Memory B cell (primary cell): ENCODE results near the gene XXYLT1.

Experiments used
- ATAC-seq: fragments of 150-1000 bp; cut with Tn5 transposase; 2 replicates; pipeline ENCODE4 v1.10.0; 2021; ENCODE audit warnings: low read depth, mild to moderate bottlenecking, moderate library complexity
- DNase-seq, 2 donors: peaks; one replicate each; pipeline ENCODE4 v3.0.0; 2022; ENCODE audit warnings: low spot score in 2 of 2
- H3K27ac Mint-ChIP-seq: one replicate; pipeline ENCODE4 v1.8.0; 2022; ENCODE audit warnings: mild to moderate bottlenecking, moderate library complexity, mixed read lengths
- H3K27me3 Mint-ChIP-seq: one replicate; pipeline ENCODE4 v1.8.0; 2022; ENCODE audit warnings: mixed read lengths
- H3K36me3 Mint-ChIP-seq: one replicate; pipeline ENCODE4 v1.8.0; 2022; ENCODE audit warnings: mild to moderate bottlenecking, mixed read lengths
- H3K4me1 Mint-ChIP-seq: one replicate; pipeline ENCODE4 v1.8.0; 2022; ENCODE audit warnings: mixed read lengths
- H3K4me3 Mint-ChIP-seq: one replicate; pipeline ENCODE4 v1.8.0; 2022; ENCODE audit warnings: mild to moderate bottlenecking, moderate library complexity, mixed read lengths
- H3K9me3 Mint-ChIP-seq: one replicate; pipeline ENCODE4 v1.8.0; 2022; ENCODE audit warnings: mixed read lengths

The XXYLT1 gene

GRCh38 chr3:195259475-195260279 is 11.3 kb downstream of the XXYLT1 start:
- Mint-ChIP-seq H3K27me3 (no peaks in the 10 kb centered on the region), H3K4me3 (peak overlapping the region; percentile 78), H3K9me3 (no peaks in the 10 kb centered on the region), H3K4me1 (peaks cover 19% of the 10 kb centered on the region), H3K27ac (no peak overlapping the region), H3K36me3 (no peaks in the 10 kb centered on the region)
- DNase-seq (peak; percentile 92 to 94), ATAC-seq (peak; percentile 85)

DNA sequence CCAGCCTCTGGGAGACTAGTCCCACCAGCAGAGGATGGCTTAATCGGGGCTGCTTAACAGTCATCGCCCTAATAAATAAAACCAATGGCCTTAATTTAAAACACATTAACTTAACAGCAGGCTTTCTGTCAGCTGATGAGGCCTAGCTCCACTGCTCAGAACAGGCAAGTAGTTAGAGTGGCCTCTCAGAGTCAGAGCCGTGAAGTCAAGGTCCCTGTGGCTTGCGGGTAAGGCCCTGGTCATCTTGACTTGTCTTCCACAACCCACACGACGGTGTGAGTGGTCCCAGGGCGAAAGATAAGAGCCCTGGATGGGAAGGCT is 11.8 kb downstream of the XXYLT1 start:
- no peaks in the 10 kb centered on the region for H3K36me3 Mint-ChIP-seq
- H3K4me3 Mint-ChIP-seq = peak overlapping the region; percentile 14
- H3K4me1 Mint-ChIP-seq = peaks cover 19% of the 10 kb centered on the region
- DNase-seq = no peak
- H3K9me3 Mint-ChIP-seq = no peaks in the 10 kb centered on the region
- H3K27ac Mint-ChIP-seq = peak overlapping the region; percentile 55
- no peaks in the 10 kb centered on the region for H3K27me3 Mint-ChIP-seq
- no peak for ATAC-seq

- Mint-ChIP-seq H3K4me1 (peaks cover 19% of the 10 kb centered on the region), H3K36me3 (no peaks in the 10 kb centered on the region), H3K27ac (peak overlapping the region; percentile 75), H3K4me3 (peak overlapping the region; percentile 22), H3K27me3 (no peaks in the 10 kb centered on the region), H3K9me3 (no peaks in the 10 kb centered on the region)
- DNase-seq (no peak), ATAC-seq (no peak)
These were observed 12.4 kb downstream of the XXYLT1 start for GRCh38 chr3:195258449-195259153.

GRCh38 chr3:195257454-195258448 is 13.2 kb downstream of the XXYLT1 start:
- Mint-ChIP-seq H3K9me3 (no peaks in the 10 kb centered on the region), H3K36me3 (no peaks in the 10 kb centered on the region), H3K4me1 (peaks cover 19% of the 10 kb centered on the region), H3K27me3 (no peaks in the 10 kb centered on the region), H3K27ac (peak overlapping the region; percentile 75), H3K4me3 (no peak overlapping the region)
- ATAC-seq (no peak), DNase-seq (no peak)

DNA sequence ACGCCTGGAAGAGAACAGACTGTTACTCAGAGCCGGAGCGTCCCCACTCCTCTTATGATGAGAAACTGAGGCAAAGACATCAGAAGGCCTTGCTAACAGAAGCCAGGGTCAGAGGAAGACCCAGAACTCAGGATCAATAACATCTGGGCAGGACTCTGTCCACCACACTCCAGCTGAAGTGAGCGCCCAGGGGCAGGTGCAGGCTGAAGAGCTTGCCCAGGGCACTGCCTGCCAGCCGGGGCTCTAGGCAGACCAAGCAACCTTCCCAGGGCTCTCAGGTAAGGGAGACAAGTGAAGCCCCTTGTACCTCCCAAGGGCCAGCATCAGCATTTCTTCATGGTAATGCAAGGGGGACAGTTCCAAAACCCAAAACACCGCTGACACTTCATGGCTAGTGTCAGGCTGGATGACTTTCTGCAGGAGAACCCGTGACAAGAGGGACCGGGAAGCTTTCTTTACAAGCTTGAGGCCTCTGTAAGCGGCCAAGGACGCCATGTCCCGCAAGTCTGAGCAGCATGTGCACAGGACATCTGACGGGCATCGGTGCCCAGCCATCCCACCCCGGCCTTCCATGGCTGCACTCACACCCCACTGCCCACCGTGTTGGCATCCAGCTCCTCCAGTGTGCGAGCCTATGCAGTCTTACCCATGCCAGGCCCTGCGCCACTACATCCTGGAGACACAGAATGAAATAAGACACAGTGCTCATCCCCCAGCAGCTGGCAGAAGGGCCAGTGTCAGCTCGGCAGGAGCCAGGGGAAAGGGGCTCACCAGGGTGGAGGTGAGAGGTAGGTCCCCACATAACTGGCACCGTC is 14.1 kb downstream of the XXYLT1 start:
- H3K27me3 Mint-ChIP-seq = no peaks in the 10 kb centered on the region
- no peak overlapping the region for H3K27ac Mint-ChIP-seq
- ATAC-seq (no peak), DNase-seq (no peak)
- no peaks in the 10 kb centered on the region for H3K9me3 Mint-ChIP-seq
- H3K36me3 Mint-ChIP-seq = no peaks in the 10 kb centered on the region
- H3K4me3 Mint-ChIP-seq = no peak overlapping the region
- H3K4me1 Mint-ChIP-seq = peaks cover 19% of the 10 kb centered on the region

DNA sequence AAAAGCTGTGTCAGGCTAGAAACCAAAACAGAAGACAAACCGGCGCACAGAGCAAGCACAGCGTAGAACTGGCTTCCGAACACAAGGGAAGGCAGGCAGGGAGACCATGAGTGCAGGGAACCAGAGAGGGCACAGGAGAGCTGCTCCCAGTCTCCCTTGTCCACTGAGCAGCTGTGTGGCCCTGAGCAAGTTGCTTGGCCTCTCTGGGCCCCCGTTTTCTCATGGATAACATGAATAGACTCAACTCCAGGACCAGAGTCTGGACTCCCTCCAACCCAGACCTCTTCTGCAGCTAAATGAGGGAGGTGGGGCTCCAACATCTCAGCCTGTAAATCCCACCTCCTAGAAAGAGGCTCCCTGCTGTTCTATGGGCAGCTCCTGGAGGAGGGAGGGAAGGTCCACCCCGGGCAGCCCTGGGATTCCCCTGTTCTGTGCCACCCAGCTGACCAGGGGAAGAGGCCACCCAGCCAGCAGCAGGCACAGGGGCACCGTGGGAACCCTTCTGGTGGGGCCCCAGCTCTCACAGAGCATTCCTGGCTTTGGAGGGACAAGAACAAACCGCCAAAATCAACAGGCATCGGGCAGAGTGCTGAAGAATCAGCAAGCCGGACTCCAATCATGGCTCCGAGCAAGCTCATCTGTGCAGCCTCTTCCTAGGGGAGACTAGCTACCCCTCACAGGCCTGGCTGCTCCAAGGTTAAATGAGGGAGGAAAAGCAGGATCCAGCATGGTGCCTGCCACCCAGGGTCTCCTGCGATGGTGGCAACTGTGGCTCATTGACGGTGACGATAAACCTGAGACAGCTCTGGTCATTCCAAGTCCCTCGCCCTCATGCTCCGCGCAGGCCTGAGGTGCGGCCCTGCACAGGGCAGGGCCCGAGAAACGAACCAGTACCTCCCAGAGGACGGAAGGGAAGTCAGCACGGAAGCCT is 15.1 kb downstream of the XXYLT1 start:
- Mint-ChIP-seq H3K27me3 (no peaks in the 10 kb centered on the region), H3K4me3 (no peak overlapping the region), H3K27ac (no peak overlapping the region), H3K36me3 (no peaks in the 10 kb centered on the region), H3K9me3 (no peaks in the 10 kb centered on the region), H3K4me1 (peaks cover 15% of the 10 kb centered on the region)
- no peak for ATAC-seq
- no peak for DNase-seq

DNA sequence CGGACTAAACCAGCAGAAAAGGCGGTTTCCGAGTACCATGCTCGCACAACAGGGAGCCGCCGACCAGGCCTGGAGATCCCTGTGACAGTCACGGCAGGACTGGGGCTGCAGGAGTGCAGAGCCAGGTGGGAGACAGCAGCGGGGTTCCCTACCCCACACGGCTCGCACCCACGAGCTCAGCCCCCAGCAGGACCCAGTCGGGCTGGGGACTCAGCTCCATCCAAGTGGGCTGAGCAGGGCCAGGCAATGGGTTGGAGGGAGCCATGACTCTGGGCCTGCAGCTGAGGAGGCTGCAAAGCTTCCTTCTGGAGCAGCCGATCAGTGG is 15.8 kb downstream of the XXYLT1 start:
- Mint-ChIP-seq H3K4me3 (no peak overlapping the region), H3K36me3 (no peaks in the 10 kb centered on the region), H3K27me3 (no peaks in the 10 kb centered on the region), H3K4me1 (peaks cover 16% of the 10 kb centered on the region), H3K27ac (no peak overlapping the region), H3K9me3 (no peaks in the 10 kb centered on the region)
- no peak for DNase-seq
- no peak for ATAC-seq

DNA sequence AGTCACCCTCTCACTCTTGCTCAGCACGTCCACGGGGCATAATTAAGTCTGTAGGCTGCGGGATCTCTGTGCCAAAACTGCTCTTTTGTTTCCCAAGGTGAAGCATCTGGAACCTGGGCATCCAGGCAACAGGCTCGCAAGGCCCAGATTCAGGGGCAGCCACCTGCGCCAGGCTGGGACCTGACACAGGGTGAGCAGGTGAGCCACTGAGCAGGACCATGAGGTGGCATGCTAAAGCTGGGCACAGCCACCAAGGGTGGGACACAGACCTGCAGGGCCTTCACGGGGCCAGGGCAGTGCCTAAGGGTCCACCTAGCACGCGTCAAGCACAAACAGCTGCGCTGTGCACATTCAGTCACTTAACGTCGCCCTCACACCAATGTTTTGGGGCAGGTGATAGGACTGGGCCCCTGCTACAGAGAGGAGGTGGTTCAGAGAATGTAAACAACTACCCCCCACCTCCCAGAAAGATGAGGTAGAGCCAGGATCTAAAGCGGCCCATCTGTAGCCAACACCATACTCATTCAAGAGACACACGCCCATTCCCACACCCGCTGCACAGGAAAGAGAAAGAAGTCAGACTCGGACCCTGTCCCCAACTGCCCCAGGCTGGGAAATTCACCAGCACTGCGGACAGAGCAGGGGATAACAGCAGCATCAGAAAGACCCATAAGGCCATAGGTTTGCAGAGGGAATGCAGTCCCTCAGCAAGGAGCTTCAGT is 16.3 kb downstream of the XXYLT1 start:
- Mint-ChIP-seq H3K36me3 (no peaks in the 10 kb centered on the region), H3K27me3 (no peaks in the 10 kb centered on the region), H3K27ac (no peak overlapping the region), H3K9me3 (no peaks in the 10 kb centered on the region), H3K4me3 (no peak overlapping the region), H3K4me1 (peaks cover 16% of the 10 kb centered on the region)
- no peak for ATAC-seq
- no peak for DNase-seq

GRCh38 chr3:195253923-195254432 is 17.0 kb downstream of the XXYLT1 start:
- peaks cover 16% of the 10 kb centered on the region for H3K4me1 Mint-ChIP-seq
- H3K4me3 Mint-ChIP-seq = no peak overlapping the region
- H3K9me3 Mint-ChIP-seq = no peaks in the 10 kb centered on the region
- no peak for ATAC-seq
- no peaks in the 10 kb centered on the region for H3K27me3 Mint-ChIP-seq
- no peaks in the 10 kb centered on the region for H3K36me3 Mint-ChIP-seq
- no peak overlapping the region for H3K27ac Mint-ChIP-seq
- no peak for DNase-seq

GRCh38 chr3:195251336-195252065 is 19.5 kb downstream of the XXYLT1 start:
- peaks cover 8% of the 10 kb centered on the region for H3K4me1 Mint-ChIP-seq
- DNase-seq = no peak
- no peak overlapping the region for H3K4me3 Mint-ChIP-seq
- H3K27me3 Mint-ChIP-seq = no peaks in the 10 kb centered on the region
- no peaks in the 10 kb centered on the region for H3K36me3 Mint-ChIP-seq
- ATAC-seq = no peak
- no peaks in the 10 kb centered on the region for H3K9me3 Mint-ChIP-seq
- no peak overlapping the region for H3K27ac Mint-ChIP-seq

DNA sequence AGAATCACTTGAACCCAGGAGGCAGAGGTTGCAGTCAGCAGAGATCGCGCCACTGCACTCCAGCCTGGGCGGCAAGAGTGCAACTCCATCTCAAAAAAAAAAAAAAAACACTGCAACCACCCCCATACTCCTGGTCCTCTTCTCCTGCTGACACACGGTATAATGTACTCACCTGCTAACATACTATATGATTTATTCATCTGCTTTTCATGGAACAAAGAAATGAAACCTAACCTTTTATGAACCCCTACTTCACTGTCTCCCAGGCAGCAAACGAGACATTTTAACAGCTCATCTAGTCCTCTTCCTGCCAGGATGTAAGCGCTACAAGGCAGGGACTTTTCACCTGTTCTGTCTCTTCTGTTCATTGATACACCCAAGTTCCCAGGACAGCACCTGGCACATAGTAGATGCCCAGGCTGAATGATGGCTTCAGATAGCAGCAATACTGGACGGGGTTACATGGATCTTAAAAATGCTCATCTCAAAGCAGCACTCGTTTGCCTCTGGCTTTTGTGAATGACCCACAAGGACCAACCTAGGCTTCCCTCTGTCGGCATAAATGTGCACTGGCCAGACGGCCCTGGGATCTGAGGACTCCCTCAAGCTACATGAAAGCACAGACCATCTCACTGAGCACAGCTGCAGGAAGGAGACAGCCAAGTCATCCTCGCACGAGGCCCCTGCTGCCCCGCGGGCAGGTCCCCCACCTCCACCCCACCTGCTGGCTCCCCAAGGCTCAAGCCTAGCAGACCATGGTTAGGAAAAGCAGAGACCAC is 20.3 kb downstream of the XXYLT1 start:
- Mint-ChIP-seq H3K4me1 (peaks cover 8% of the 10 kb centered on the region), H3K27me3 (no peaks in the 10 kb centered on the region), H3K36me3 (peaks cover 3% of the 10 kb centered on the region), H3K27ac (no peak overlapping the region), H3K4me3 (no peak overlapping the region), H3K9me3 (no peaks in the 10 kb centered on the region)
- ATAC-seq (peak; percentile 44), DNase-seq (no peak)
